ENCODE results near the gene JOSD1. TPM values are rescaled to one million over a fixed set of nuclear protein-coding genes. Genes with fewer than 3 reads are reported as not detected.

Gene JOSD1
- total and polyA plus RNA-seq, 9 of the 15 experiments (the other 6 are each of a cell fraction or from before 2014, with no cell fraction given): 8.9 to 39.1 (median 30.4) TPM

- TF ChIP-seq, protein P1, sequence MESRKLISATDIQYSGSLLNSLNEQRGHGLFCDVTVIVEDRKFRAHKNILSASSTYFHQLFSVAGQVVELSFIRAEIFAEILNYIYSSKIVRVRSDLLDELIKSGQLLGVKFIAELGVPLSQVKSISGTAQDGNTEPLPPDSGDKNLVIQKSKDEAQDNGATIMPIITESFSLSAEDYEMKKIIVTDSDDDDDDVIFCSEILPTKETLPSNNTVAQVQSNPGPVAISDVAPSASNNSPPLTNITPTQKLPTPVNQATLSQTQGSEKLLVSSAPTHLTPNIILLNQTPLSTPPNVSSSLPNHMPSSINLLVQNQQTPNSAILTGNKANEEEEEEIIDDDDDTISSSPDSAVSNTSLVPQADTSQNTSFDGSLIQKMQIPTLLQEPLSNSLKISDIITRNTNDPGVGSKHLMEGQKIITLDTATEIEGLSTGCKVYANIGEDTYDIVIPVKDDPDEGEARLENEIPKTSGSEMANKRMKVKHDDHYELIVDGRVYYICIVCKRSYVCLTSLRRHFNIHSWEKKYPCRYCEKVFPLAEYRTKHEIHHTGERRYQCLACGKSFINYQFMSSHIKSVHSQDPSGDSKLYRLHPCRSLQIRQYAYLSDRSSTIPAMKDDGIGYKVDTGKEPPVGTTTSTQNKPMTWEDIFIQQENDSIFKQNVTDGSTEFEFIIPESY (CRISPR knock-in tag; IDR thresholded peaks at IDR 0.05): no peak
- TF ChIP-seq STAT5A (IDR thresholded peaks at IDR 0.05; ENCODE audit: borderline replicate concordance, low read length) (no peak), DPF2 (IDR thresholded peaks at IDR 0.05) (0 out of 2 replicates have a peak, but pooled peaks have one; percentile 24), C11orf30 (IDR thresholded peaks at IDR 0.05; ENCODE audit: low read depth) (no peak), BRD9 (IDR thresholded peaks at IDR 0.05; ENCODE audit: low read depth, partially characterized antibody) (no peak), NR4A1 (CRISPR knock-in tag; IDR thresholded peaks at IDR 0.05) (no peak), NR4A1 (tag; IDR thresholded peaks at IDR 0.05) (no peak), TFAP4 (CRISPR knock-in tag; IDR thresholded peaks at IDR 0.05; ENCODE audit: borderline replicate concordance) (peak; percentile 43; the same call in 1 of the 2 replicates), MCM2 (IDR thresholded peaks at IDR 0.05; ENCODE audit: low read depth) (no peak), TAL1 (IDR thresholded peaks at IDR 0.05) (peak; percentile 34; the same call in 1 of the 2 replicates), CBFA2T2 (conservative IDR thresholded peaks at IDR 0.05) (peak; percentile 61), ZNF140 (CRISPR knock-in tag; IDR thresholded peaks at IDR 0.05) (no peak), SRSF1 (IDR thresholded peaks at IDR 0.05; ENCODE audit: low read depth, low read length) (no peak), ZNF184 (CRISPR knock-in tag; IDR thresholded peaks at IDR 0.05) (no peak), MEIS2 (IDR thresholded peaks at IDR 0.05; ENCODE audit: partially characterized antibody) (peak; percentile 38), KDM1A (IDR thresholded peaks at IDR 0.05) (peak in 1 of 2 experiments; percentile 68; a peak in 1 of 4 replicates), SOX6 (IDR thresholded peaks at IDR 0.05) (peak; percentile 63), ZBTB11 (CRISPR knock-in tag; IDR thresholded peaks at IDR 0.05) (0 out of 6 replicates have a peak, but pooled peaks of 1 of the 3 experiments have one; percentile 41), HMBOX1 (IDR thresholded peaks at IDR 0.05) (peak; percentile 40; the same call in 1 of the 2 replicates), NCOR1 (IDR thresholded peaks at IDR 0.05) (peak; percentile 24; the same call in 1 of the 2 replicates), KDM2B (CRISPR knock-in tag; IDR thresholded peaks at IDR 0.05) (no peak), ZNF239 (CRISPR knock-in tag; IDR thresholded peaks at IDR 0.05) (no peak), TEAD4 (IDR thresholded peaks at IDR 0.05; ENCODE audit: low read length) (peak; percentile 23; the same call in 1 of the 2 replicates), TEAD4 (CRISPR knock-in tag; IDR thresholded peaks at IDR 0.05; ENCODE audit: borderline replicate concordance) (no peak), RFX7 (CRISPR knock-in tag; IDR thresholded peaks at IDR 0.05) (no peak)
Observed at GRCh38 chr22:38638728-38639127, 62.0 kb downstream of the JOSD1 start (continued).

Data from K562 (cell line).